ENCODE results near the gene CDK6. TPM values are rescaled to one million over a fixed set of nuclear protein-coding genes. Genes with fewer than 3 reads are reported as not detected.

The CDK6 gene
- total RNA-seq, 1 experiment from 2014 or later, result 124 TPM

DNA sequence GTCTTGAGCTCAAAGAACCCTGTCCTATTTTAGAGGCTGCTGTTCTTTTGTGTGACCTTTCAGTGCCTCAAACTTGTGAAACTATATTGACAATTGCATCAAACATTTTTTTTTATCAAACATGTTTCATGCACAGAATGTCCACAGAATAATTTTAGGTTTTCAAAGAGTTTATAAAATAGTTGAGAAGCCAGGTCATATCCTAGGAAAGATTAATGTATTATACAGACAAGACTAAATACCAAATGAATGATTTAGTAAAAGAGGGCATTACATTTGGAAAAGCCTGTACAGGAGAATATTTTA, 67.0 kb downstream of the CDK6 start:
- BruUV-seq (replicated peaks), result no TSS peak

DNA sequence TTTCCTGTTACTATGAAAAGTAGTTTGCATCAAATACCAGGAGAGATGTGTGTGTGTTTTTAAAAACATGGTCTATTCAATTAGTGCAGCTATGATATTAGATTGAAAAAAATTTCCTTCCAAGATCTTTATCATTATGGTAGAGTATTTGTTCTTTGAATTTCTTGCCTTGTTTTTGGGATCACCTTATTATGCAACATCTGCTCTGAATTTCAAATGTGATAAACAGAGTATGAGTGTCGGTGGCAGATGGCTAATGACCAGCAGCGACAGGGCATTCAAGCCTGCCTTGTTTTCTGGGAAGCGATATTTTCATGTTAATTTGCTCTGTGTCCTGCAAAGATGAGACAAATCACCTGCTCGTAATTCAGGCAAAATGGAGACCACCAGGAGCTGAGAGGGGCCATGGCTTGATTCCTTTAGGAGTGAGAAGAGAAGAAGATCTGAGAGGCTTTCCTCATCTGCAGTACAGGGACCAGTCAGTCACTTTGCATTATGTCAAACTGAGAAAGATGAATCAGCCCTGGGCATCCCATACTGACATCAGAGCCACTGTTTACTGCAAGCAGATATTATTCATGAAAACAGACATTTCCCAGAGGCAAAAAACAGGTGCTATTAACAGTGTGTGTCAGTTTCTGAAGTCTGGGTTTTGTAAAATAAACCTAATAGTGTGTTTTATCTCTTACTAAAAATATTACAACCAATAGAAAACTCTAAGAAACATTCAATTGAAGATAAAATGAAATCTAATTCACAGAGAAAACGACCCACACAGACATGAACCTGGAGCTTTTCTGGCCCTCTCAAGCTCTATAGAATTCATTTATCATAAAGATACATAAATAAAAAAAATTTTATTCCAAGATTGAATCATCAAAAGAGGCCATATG, 67.6 kb downstream of the CDK6 start:
- Mint-ChIP-seq H3K36me3 (ENCODE audit: insufficient read depth, unreplicated experiment) (peaks cover 14% of the 10 kb centered on the region), H3K27ac (ENCODE audit: low read depth, unreplicated experiment) (peak overlapping the region; percentile 98), H3K4me1 (ENCODE audit: insufficient read depth, unreplicated experiment) (peaks cover 47% of the 10 kb centered on the region), H3K4me3 (ENCODE audit: unreplicated experiment) (no peak overlapping the region), H3K9me3 (ENCODE audit: unreplicated experiment) (no peaks in the 10 kb centered on the region), H3K27me3 (ENCODE audit: insufficient read depth, unreplicated experiment) (no peaks in the 10 kb centered on the region)
- BruUV-seq (replicated peaks), result no TSS peak
- CTCF ChIA-PET, result interaction anchor here (0.6 to 0.9 kb wide), 3 partner anchors 15 to 288 kb away, joined by 3 to 4 read pairs (median 4); no protein-coding TSS in a partner anchor
- POLR2A ChIA-PET, result interaction anchor here (0.6 to 3.8 kb wide), 8 partner anchors 10 to 136 kb away, joined by 3 to 19 read pairs (median 3); no protein-coding TSS in a partner anchor
- intact Hi-C loops (cut with micrococcal nuclease), result loop anchor here (5.0 kb wide), 1 partner anchor 64 kb away; no protein-coding TSS in a partner anchor
- TF ChIP-seq CTCF (IDR thresholded peaks at IDR 0.05; ENCODE audit: unreplicated experiment), result no peak
- DNase-seq (ENCODE audit: unreplicated experiment), result peak; percentile 44

More for the DNA sequence above, 67.0 kb downstream of the CDK6 start:
- Mint-ChIP-seq H3K27ac (ENCODE audit: low read depth, unreplicated experiment) (peak overlapping the region; percentile 98), H3K4me3 (ENCODE audit: unreplicated experiment) (no peak overlapping the region), H3K4me1 (ENCODE audit: insufficient read depth, unreplicated experiment) (peaks cover 46% of the 10 kb centered on the region), H3K9me3 (ENCODE audit: unreplicated experiment) (no peaks in the 10 kb centered on the region), H3K36me3 (ENCODE audit: insufficient read depth, unreplicated experiment) (peaks cover 19% of the 10 kb centered on the region), H3K27me3 (ENCODE audit: insufficient read depth, unreplicated experiment) (no peaks in the 10 kb centered on the region)
- DNase-seq (ENCODE audit: unreplicated experiment), result no peak
- ChIA-PET CTCF (interaction anchor here (0.6 kb wide), 2 partner anchors 31 to 287 kb away, joined by 3 to 4 read pairs; no protein-coding TSS in a partner anchor), POLR2A (interaction anchor here (0.6 to 0.8 kb wide), 2 partner anchors 29 to 137 kb away, joined by 3 read pairs; no protein-coding TSS in a partner anchor)
- TF ChIP-seq CTCF (IDR thresholded peaks at IDR 0.05; ENCODE audit: unreplicated experiment), result no peak
- intact Hi-C loops (cut with micrococcal nuclease), result loop anchor here (5.0 kb wide), 1 partner anchor 63 kb away; no protein-coding TSS in a partner anchor

GRCh38 chr7:92767437-92767836, 68.9 kb downstream of the CDK6 start:
- Mint-ChIP-seq H3K36me3 (ENCODE audit: insufficient read depth, unreplicated experiment) (peaks cover 1% of the 10 kb centered on the region), H3K27me3 (ENCODE audit: insufficient read depth, unreplicated experiment) (no peaks in the 10 kb centered on the region), H3K4me3 (ENCODE audit: unreplicated experiment) (no peak overlapping the region), H3K4me1 (ENCODE audit: insufficient read depth, unreplicated experiment) (peaks cover 42% of the 10 kb centered on the region), H3K27ac (ENCODE audit: low read depth, unreplicated experiment) (peak overlapping the region; percentile 98), H3K9me3 (ENCODE audit: unreplicated experiment) (no peaks in the 10 kb centered on the region)
- ChIA-PET POLR2A (interaction anchor here (0.7 to 3.8 kb wide), 11 partner anchors 11 to 73 kb away, joined by 3 to 27 read pairs (median 10); partner anchors contain the start of gene CDK6), CTCF (interaction anchor here (0.5 to 1.3 kb wide), 11 partner anchors 12 to 1140 kb away, joined by 3 to 8 read pairs (median 3); no protein-coding TSS in a partner anchor)
- DNase-seq (ENCODE audit: unreplicated experiment), result no peak
- no peak for TF ChIP-seq CTCF (IDR thresholded peaks at IDR 0.05; ENCODE audit: unreplicated experiment)
- intact Hi-C loops (cut with micrococcal nuclease), result loop anchor here (5.0 kb wide), 1 partner anchor 65 kb away; no protein-coding TSS in a partner anchor
- BruUV-seq (replicated peaks), result no TSS peak

GRCh38 chr7:92766461-92767003, 69.8 kb downstream of the CDK6 start:
- intact Hi-C loops (cut with micrococcal nuclease), result loop anchor here (5.0 kb wide), 1 partner anchor 66 kb away; no protein-coding TSS in a partner anchor
- no peaks in the 10 kb centered on the region for H3K36me3 Mint-ChIP-seq (ENCODE audit: insufficient read depth, unreplicated experiment)
- peak; percentile 30 for DNase-seq (ENCODE audit: unreplicated experiment)
- peaks cover 40% of the 10 kb centered on the region for H3K4me1 Mint-ChIP-seq (ENCODE audit: insufficient read depth, unreplicated experiment)
- H3K9me3 Mint-ChIP-seq (ENCODE audit: unreplicated experiment), result no peaks in the 10 kb centered on the region
- no peak for TF ChIP-seq CTCF (IDR thresholded peaks at IDR 0.05; ENCODE audit: unreplicated experiment)
- BruUV-seq (replicated peaks), result no TSS peak
- peak overlapping the region; percentile 98 for H3K27ac Mint-ChIP-seq (ENCODE audit: low read depth, unreplicated experiment)
- CTCF ChIA-PET, result interaction anchor here (0.6 to 1.9 kb wide), 15 partner anchors 7 to 1233 kb away, joined by 3 to 13 read pairs (median 3); no protein-coding TSS in a partner anchor
- no peaks in the 10 kb centered on the region for H3K27me3 Mint-ChIP-seq (ENCODE audit: insufficient read depth, unreplicated experiment)
- POLR2A ChIA-PET, result interaction anchor here (0.6 to 3.8 kb wide), 31 partner anchors 9 to 351 kb away, joined by 3 to 27 read pairs (median 4); partner anchors contain the start of genes CDK6, PEX1 and RBM48
- peak overlapping the region; percentile 59 for H3K4me3 Mint-ChIP-seq (ENCODE audit: unreplicated experiment)
